Heart right ventricle (tissue), 16 donors: ENCODE data around the gene GRIN2B. TPM values are rescaled to one million over a fixed set of nuclear protein-coding genes. Genes with fewer than 3 reads are reported as not detected.

Experiments used
- ATAC-seq, 8 donors: fragments of 200-7000 bp; cut with Tn5 transposase; one replicate each; pipeline ENCODE4 v1.9.1; 2020; ENCODE audit warnings: mild to moderate bottlenecking in 8 of 8, moderate library complexity in 8 of 8, moderate number of reproducible peaks in 1 of 8
- DNase-seq, 2 donors: peaks; one replicate each; pipeline ENCODE4 v3.0.0-alpha.2; 2020
- H3K27ac ChIP-seq, 10 donors: fragments of 200-600 bp; sonication (generic) in 2 of 10; one replicate each; pipeline versions ENCODE4 v1.5.0 to v1.8.0; 2020 to 2022; ENCODE audit warnings: mild to moderate bottlenecking in 3 of 10
- H3K27me3 ChIP-seq, 7 donors: fragments of 200-600 bp; one replicate each; pipeline ENCODE4 v1.8.0; 2021 to 2022; ENCODE audit warnings: mild to moderate bottlenecking in 2 of 7
- H3K36me3 ChIP-seq, 9 donors: fragments of 200-600 bp; sonication (generic) in 1 of 9; one replicate each; pipeline versions ENCODE4 v1.5.0 to v1.8.0; 2020 to 2022; ENCODE audit warnings: mild to moderate bottlenecking in 2 of 9
- H3K4me1 ChIP-seq, 9 donors: fragments of 200-600 bp; sonication (generic) in 1 of 9; one replicate each; pipeline versions ENCODE4 v1.5.0 to v1.8.0; 2020 to 2022; ENCODE audit warnings: mild to moderate bottlenecking in 4 of 9
- H3K4me3 ChIP-seq, 10 donors: fragments of 200-600 bp; sonication (generic) in 2 of 10; one replicate each; pipeline versions ENCODE4 v1.5.0 to v1.8.0; 2020 to 2022; ENCODE audit warnings: mild to moderate bottlenecking in 7 of 10, moderate library complexity in 2 of 10
- H3K9me3 ChIP-seq, 11 donors: fragments of 200-600 bp in 10 of 11; sonication (generic) in 2 of 11; one replicate each; pipeline versions ENCODE4 v1.5.0 to v1.8.0; 2013 to 2022; ENCODE audit warnings: mild to moderate bottlenecking in 2 of 11, control low read depth in 1 of 11, moderate library complexity in 1 of 11
- CTCF ChIP-seq, 9 donors: fragments of 200-600 bp; sonication (generic) in 2 of 9; IDR thresholded peaks; one replicate each; pipeline versions ENCODE4 v1.5.0 to v1.8.0; 2021 to 2022; ENCODE audit warnings: antibody characterized with exemption in 9 of 9, mild to moderate bottlenecking in 5 of 9, moderate library complexity in 1 of 9
- WGBS, 2 donors: extraction: QIAGEN DNeasy Blood & Tissue Kit; methylation state at CpG; one replicate each; pipeline ENCODE4 v1.1.7; 2013; ENCODE audit warnings: inconsistent platforms in 1 of 2; 5-methylcytosine and 5-hydroxymethylcytosine counted together
- intact Hi-C, 10 donors: fragments of 100-400 bp; cut with DNase I; formaldehyde crosslinking; loops; one replicate each; pipeline versions ENCODE4 v1.11.1 to v1.14.2; 2022
- polyA plus RNA-seq, 2 donors: library from polyadenylated mRNA; stranded (reverse); fragments of 200-250 nt; gene quantifications; one replicate each; pipeline ENCODE4 v1.2.3, GENCODE V29; 2013
- total RNA-seq, 10 donors: library from RNA; stranded (reverse); fragmentation: NEBNext Ultra II Directional in 3 of 10; extraction: Animal tissue kit (Norgen Biotek cat#: 25700) in 3 of 10; gene quantifications; one replicate each; pipeline versions ENCODE4 v1.2.1 to v1.2.4, GENCODE V29; 2021 to 2023
- donor health status: Arrhythmogenic right ventricular cardiomyopathy.
- donor health status: ischemic (EF 13 %, LVEDD 7.1; RV severe dilation, severe dysfunction).
- donor health status: healthy with polysubstance abuse.
- donor health status: DM: no; HTN: yes; CAD: no.
- donor health status: DM: no; HTN: no; CAD: no.
- donor health status: ischemic (EF 25% LVEDD 6.9; RV normal size, moderate dysfunction).
- donor health status: ischemic (EF 25% LVEDD 5.7; RV mildly dilated, moderate dysfunction).
- donor health status: healthy.
- donor health status: DM: yes; HTN: yes; CAD: no.
- donor health status: Ischemic cardiomyopathy.
- donor health status: ischemic (EF 35%, LVEDD 5.7; RV mildly dilated, moderate dysfunction).
- donor health status: nonischemic (EF 11% LVEDD 7.7; RV severe dilation, severe dysfunction).
- donor health status: DM: yes; HTN: yes; CAD: no.
- donor health status: PGD.
- donor health status: ischemic (EF 29% LVEDD 5.4; RV normal size, mild dysfunction).
- donor health status: nonischemic (EF 23%, LVEDD 6.1; RV moderate dilation, normal function).

GRIN2B gene
- total and polyA plus RNA-seq, 12 donors: 0.01 to 0.07 (median 0.06) TPM; not detected in 9

DNA sequence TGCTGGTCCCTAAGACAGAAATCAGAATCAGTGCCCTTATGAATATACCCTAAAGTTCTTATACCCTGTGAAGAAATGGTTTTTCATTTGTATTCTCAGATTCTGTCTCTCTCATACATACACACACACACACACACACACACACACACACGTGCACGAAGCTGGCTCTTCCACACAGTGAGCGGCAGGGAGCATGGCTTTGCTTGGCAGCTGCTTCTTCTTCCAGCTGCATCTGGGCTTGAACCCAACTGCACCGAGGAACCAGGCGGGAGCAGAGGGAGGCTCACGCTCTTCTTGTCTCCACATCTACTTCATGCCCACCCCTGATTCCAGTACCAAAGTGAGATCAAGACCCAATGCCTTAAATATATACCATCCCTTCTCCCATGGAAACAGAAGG is 19.4 kb downstream of the GRIN2B start:
- DNase-seq: no peak
- H3K4me3 ChIP-seq: no peak overlapping the region
- ATAC-seq: no peak
- no peaks in the 10 kb centered on the region for H3K36me3 ChIP-seq
- H3K27me3 ChIP-seq: peaks cover 0 to 62% (median 13%) of the 10 kb centered on the region in 7 donors
- peaks cover 0 to 8% (median 0%) of the 10 kb centered on the region in 9 donors for H3K4me1 ChIP-seq
- TF ChIP-seq CTCF (IDR thresholded peaks at IDR 0.05): no peak
- 61 to 70% methylated on average over 6 of the region's 6 CpGs for WGBS, 2 donors
- no peak overlapping the region for H3K27ac ChIP-seq
- no peaks in the 10 kb centered on the region for H3K9me3 ChIP-seq
- intact Hi-C loops: no loop called here

- ATAC-seq (peak; percentile 38 to 85 (median 73)), DNase-seq (peak in 1 of 2 donors; percentile 19)
- WGBS, 2 donors: 53 to 59% methylated on average over 9 of the region's 9 CpGs
Observed at GRCh38 chr12:13959131-13959723, 22.2 kb downstream of the GRIN2B start.

GRCh38 chr12:13957576-13957975 is 23.8 kb downstream of the GRIN2B start:
- peaks cover 0 to 8% (median 0%) of the 10 kb centered on the region in 9 donors for H3K4me1 ChIP-seq
- WGBS, 2 donors: 71 to 74% methylated on average over 9 of the region's 9 CpGs
- no peak overlapping the region for H3K4me3 ChIP-seq
- TF ChIP-seq CTCF (IDR thresholded peaks at IDR 0.05): no peak
- H3K9me3 ChIP-seq: no peaks in the 10 kb centered on the region
- H3K27me3 ChIP-seq: peaks cover 0 to 56% (median 14%) of the 10 kb centered on the region in 7 donors
- ATAC-seq (no peak), DNase-seq (no peak)
- no peak overlapping the region for H3K27ac ChIP-seq
- no peaks in the 10 kb centered on the region for H3K36me3 ChIP-seq
- intact Hi-C loops: no loop called here

More at GRCh38 chr12:13959131-13959723, 22.2 kb downstream of the GRIN2B start:
- H3K4me1 ChIP-seq: peaks cover 0 to 8% (median 0%) of the 10 kb centered on the region in 9 donors
- H3K36me3 ChIP-seq: no peaks in the 10 kb centered on the region
- H3K9me3 ChIP-seq: no peaks in the 10 kb centered on the region
- TF ChIP-seq CTCF (IDR thresholded peaks at IDR 0.05): no peak
- intact Hi-C loops: no loop called here
- no peak overlapping the region for H3K27ac ChIP-seq
- peaks cover 0 to 70% (median 14%) of the 10 kb centered on the region in 7 donors for H3K27me3 ChIP-seq
- H3K4me3 ChIP-seq: no peak overlapping the region

DNA sequence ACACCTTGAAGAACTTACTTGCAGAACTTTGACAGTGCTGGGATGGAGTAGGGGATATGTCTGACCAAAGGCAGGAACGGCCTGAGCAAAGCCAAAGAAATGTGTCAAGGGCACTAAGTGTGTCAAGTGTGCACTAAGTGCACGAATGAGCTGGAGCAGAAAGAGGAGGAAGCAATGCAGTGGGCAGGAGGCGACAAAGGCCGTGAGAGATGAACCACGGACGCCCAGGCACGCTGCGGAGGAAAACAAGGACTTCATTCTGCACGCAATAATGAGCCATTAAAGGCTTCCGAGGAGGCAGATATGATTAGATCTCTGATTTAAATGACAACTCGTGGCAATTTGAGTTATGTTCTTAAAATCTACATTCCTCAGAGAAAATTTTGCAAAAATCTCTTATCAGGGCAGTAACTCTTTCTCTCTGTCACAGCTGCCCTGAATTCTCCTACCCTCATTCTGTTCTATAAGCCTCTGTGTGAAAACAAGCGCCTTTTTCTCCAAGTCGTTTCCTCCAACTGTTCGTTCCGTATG is 25.3 kb downstream of the GRIN2B start:
- Histone ChIP-seq H3K4me1 (peaks cover 0 to 8% (median 0%) of the 10 kb centered on the region in 9 donors), H3K27ac (no peak overlapping the region), H3K4me3 (no peak overlapping the region), H3K9me3 (no peaks in the 10 kb centered on the region), H3K27me3 (peaks cover 0 to 51% (median 12%) of the 10 kb centered on the region in 7 donors), H3K36me3 (no peaks in the 10 kb centered on the region)
- ATAC-seq (no peak), DNase-seq (no peak)
- intact Hi-C loops: no loop called here
- 78 to 83% methylated on average over 15 of the region's 15 CpGs for WGBS, 2 donors
- TF ChIP-seq CTCF (IDR thresholded peaks at IDR 0.05): no peak
